Transverse colon (tissue), 4 donors: ENCODE data around the gene GHITM.

Experiments
- CTCF ChIP-seq, 5 experiments: fragments of 200-600 bp in 3 of 5; fragments of 450-650 bp in 2 of 5; sonication (generic) in 3 of 5; IDR thresholded peaks; 1 replicate in 2 of 5; 2 replicates in 3 of 5; pipeline ENCODE4 v1.5.1; 2016 to 2017; ENCODE audit warnings: antibody characterized with exemption in 5 of 5, inconsistent platforms in 3 of 5, mild to moderate bottlenecking in 2 of 5, moderate library complexity in 1 of 5
- EP300 ChIP-seq: sonication (generic); formaldehyde crosslinking; IDR thresholded peaks from one replicate; pipeline ENCODE4 v1.6.1; 2017; ENCODE audit warnings: antibody characterized with exemption, low read depth
- POLR2A ChIP-seq: fragments of 450-650 bp; IDR thresholded peaks from one replicate; pipeline ENCODE4 v1.6.1; 2016; ENCODE audit warnings: antibody characterized with exemption, mild to moderate bottlenecking, moderate library complexity
- POLR2AphosphoS5 ChIP-seq, 3 donors: sonication (generic); formaldehyde crosslinking; IDR thresholded peaks; one replicate each; pipeline ENCODE4 v1.6.1; 2016; ENCODE audit warnings: antibody characterized with exemption in 3 of 3

- no peak for TF ChIP-seq CTCF (IDR thresholded peaks at IDR 0.05)
- no peak for TF ChIP-seq POLR2AphosphoS5 (IDR thresholded peaks at IDR 0.05)
- no peak for TF ChIP-seq EP300
- TF ChIP-seq POLR2A, result no peak
Observed at GRCh38 chr10:84193846-84194423, 54.6 kb downstream of the GHITM start.
